Activated T-cell treated with anti-CD3 and anti-CD28 coated beads for 4 hours (primary cell): ENCODE measurements around the gene KATNAL1.
"Not testable (repeated sequence)": the region's sequence is repeated elsewhere in the genome, so short reads cannot be mapped to it uniquely, and the experiment has no call there.

ENCODE experiments used
- DNase-seq: peaks from one replicate; pipeline ENCODE4 v3.0.0-alpha.2; 2020

The KATNAL1 gene

GRCh38 chr13:30290812-30291436 lies 16.4 kb downstream of the KATNAL1 start:
- DNase-seq, result no peak

GRCh38 chr13:30289533-30289932 lies 17.8 kb downstream of the KATNAL1 start:
- no peak for DNase-seq

- DNase-seq, result not testable (repeated sequence)
These were observed 21.3 kb downstream of the KATNAL1 start for GRCh38 chr13:30286059-30286458.

- no peak for DNase-seq
These were observed 31.2 kb downstream of the KATNAL1 start for GRCh38 chr13:30276178-30276577.

- no peak for DNase-seq
These were observed 33.3 kb downstream of the KATNAL1 start for GRCh38 chr13:30274083-30274482.

GRCh38 chr13:30270035-30270434 lies 37.3 kb downstream of the KATNAL1 start:
- DNase-seq, result not testable (repeated sequence)

- DNase-seq, result no peak
These were observed 38.7 kb downstream of the KATNAL1 start for GRCh38 chr13:30268673-30269072.

GRCh38 chr13:30266756-30267155 lies 40.6 kb downstream of the KATNAL1 start:
- DNase-seq, result no peak

- DNase-seq, result not testable (repeated sequence)
These were observed 48.1 kb downstream of the KATNAL1 start for GRCh38 chr13:30259149-30259733.

- DNase-seq, result no peak
These were observed 49.8 kb downstream of the KATNAL1 start for GRCh38 chr13:30257468-30258099.

GRCh38 chr13:30256713-30257467 lies 50.5 kb downstream of the KATNAL1 start:
- no peak for DNase-seq

- DNase-seq, result no peak
These were observed 51.7 kb downstream of the KATNAL1 start for GRCh38 chr13:30255696-30256095.

- no peak for DNase-seq
These were observed 53.5 kb downstream of the KATNAL1 start for GRCh38 chr13:30253830-30254229.

- DNase-seq, result no peak
These were observed 59.9 kb downstream of the KATNAL1 start for GRCh38 chr13:30247406-30247805.

GRCh38 chr13:30241532-30241931 lies 65.8 kb downstream of the KATNAL1 start:
- no peak for DNase-seq

GRCh38 chr13:30240608-30241007 lies 66.7 kb downstream of the KATNAL1 start:
- no peak for DNase-seq

- DNase-seq, result no peak
These were observed 72.1 kb downstream of the KATNAL1 start for GRCh38 chr13:30235216-30235615.

GRCh38 chr13:30234619-30235162 lies 72.7 kb downstream of the KATNAL1 start:
- DNase-seq, result no peak

GRCh38 chr13:30224732-30225131 lies 82.6 kb downstream of the KATNAL1 start:
- DNase-seq, result no peak

- DNase-seq, result no peak
These were observed 85.1 kb downstream of the KATNAL1 start for GRCh38 chr13:30222254-30222653.

- no peak for DNase-seq
These were observed 91.2 kb downstream of the KATNAL1 start for GRCh38 chr13:30216111-30216510.

GRCh38 chr13:30212256-30212655 lies 95.1 kb downstream of the KATNAL1 start:
- DNase-seq, result no peak

- DNase-seq, result no peak
These were observed 95.6 kb downstream of the KATNAL1 start for GRCh38 chr13:30211745-30212144.
